ENCODE measurements around the gene TMEM147. TPM values are rescaled to one million over a fixed set of nuclear protein-coding genes. Genes with fewer than 3 reads are reported as not detected.

TMEM147 gene
- polyA plus RNA-seq, 2 of the 4 experiments (the other 2 are of a cell fraction) = 282 to 335 TPM

- no peak for TF ChIP-seq BCL3 (IDR thresholded peaks at IDR 0.05)
- no peak for TF ChIP-seq RNF2 (IDR thresholded peaks at IDR 0.05; ENCODE audit: borderline replicate concordance, low read depth)
- no peak for TF ChIP-seq CHD2 (IDR thresholded peaks at IDR 0.05; ENCODE audit: low read length, partially characterized antibody)
- no peak for TF ChIP-seq NPAS2 (CRISPR knock-in tag; IDR thresholded peaks at IDR 0.05; ENCODE audit: borderline replicate concordance)
- no peak for TF ChIP-seq NFE2L2 (conservative IDR thresholded peaks at IDR 0.05; ENCODE audit: low read length)
- no peak for TF ChIP-seq RAD21 (conservative IDR thresholded peaks at IDR 0.05 in 1 of 2, IDR thresholded peaks at IDR 0.05 in 1 of 2)
- TF ChIP-seq CBX2 (IDR thresholded peaks at IDR 0.05; ENCODE audit: borderline replicate concordance, low read depth) = no peak
- TF ChIP-seq TFCP2L1 (CRISPR knock-in tag; IDR thresholded peaks at IDR 0.05) = no peak
- TF ChIP-seq ZSCAN20 (CRISPR knock-in tag; IDR thresholded peaks at IDR 0.05) = no peak
Observed at GRCh38 chr19:35560677-35561076, 15.3 kb downstream of the TMEM147 start (continued).

- no peak for TF ChIP-seq SREBF2 (IDR thresholded peaks at IDR 0.05)
- no peak for TF ChIP-seq RCOR1 (IDR thresholded peaks at IDR 0.05; ENCODE audit: low read depth, low read length)
- no peak for TF ChIP-seq TFCP2L1 (CRISPR knock-in tag; IDR thresholded peaks at IDR 0.05)
- TF ChIP-seq PHF8 (IDR thresholded peaks at IDR 0.05; ENCODE audit: borderline replicate concordance, low read depth) = no peak
- no peak for TF ChIP-seq PBX3 (IDR thresholded peaks at IDR 0.05)
- no peak for TF ChIP-seq EP300 (IDR thresholded peaks at IDR 0.05)
- no peak for TF ChIP-seq HMGXB4 (CRISPR knock-in tag; IDR thresholded peaks at IDR 0.05; ENCODE audit: borderline replicate concordance)
- no peak for TF ChIP-seq ESRRA (IDR thresholded peaks at IDR 0.05; ENCODE audit: borderline replicate concordance, low read length)
- TF ChIP-seq FOSL2 (IDR thresholded peaks at IDR 0.05) = no peak
- TF ChIP-seq FOSL2 (CRISPR knock-in tag; IDR thresholded peaks at IDR 0.05) = no peak
- TF ChIP-seq EHMT2 (IDR thresholded peaks at IDR 0.05; ENCODE audit: low read depth) = no peak
- no peak for TF ChIP-seq ELK1 (IDR thresholded peaks at IDR 0.05; ENCODE audit: low read depth, low read length)
- no peak for TF ChIP-seq NR3C1 (IDR thresholded peaks at IDR 0.05)
- TF ChIP-seq KDM5A (IDR thresholded peaks at IDR 0.05) = no peak
- TF ChIP-seq MAFK (IDR thresholded peaks at IDR 0.05; ENCODE audit: partially characterized antibody) = no peak
- TF ChIP-seq E2F6 (IDR thresholded peaks at IDR 0.05; ENCODE audit: borderline replicate concordance, low read depth) = no peak
- H3K27ac ChIP-seq = no peak overlapping the region
- no peak for ATAC-seq
- FAIRE-seq = no peak
- no peak for DNase-seq (ENCODE audit: low read depth in 1 of 2, low spot score in 1 of 2)
- H3K4me3 ChIP-seq = no peak overlapping the region
- H3K9me3 ChIP-seq = no peaks in the 10 kb centered on the region
- 10% methylated on average over 6 of the region's 6 CpGs for WGBS (ENCODE audit: missing lambda C conversion rate)
- H3K4me1 ChIP-seq = 0 out of 3 replicates have a peak, but pooled peaks cover 6% of the 10 kb centered on the region
- ChIA-PET CTCF (interaction anchor here (1.0 to 6.9 kb wide), 2 partner anchors 13 to 204 kb away, joined by 3 to 80 read pairs; no protein-coding TSS in a partner anchor), POLR2A (no interaction called here)
- H3K4me2 ChIP-seq = no peak overlapping the region
Observed at GRCh38 chr19:35561436-35561835, 16.0 kb downstream of the TMEM147 start.
